ENCODE data around the gene IFT88.

DNA sequence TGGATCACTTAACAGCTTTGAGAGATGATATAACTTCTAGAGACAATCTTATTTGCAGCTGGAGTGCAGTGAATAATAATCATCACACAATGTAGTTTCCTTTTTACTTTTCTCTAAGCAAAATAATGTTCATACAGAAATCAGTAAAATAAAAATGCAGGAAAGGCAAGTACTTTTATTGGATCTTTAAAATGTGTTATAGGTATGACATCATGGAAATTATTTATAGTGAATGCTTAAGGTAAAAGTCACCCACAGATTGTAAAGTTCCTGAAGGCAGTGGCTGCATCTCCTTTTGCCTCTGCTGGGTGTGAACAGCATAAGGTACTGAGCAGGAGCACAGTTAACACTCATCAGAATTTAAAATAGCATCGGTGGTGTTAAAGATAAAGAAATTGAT is 119.2 kb downstream of the IFT88 start:
- TF ChIP-seq CTCF (conservative IDR thresholded peaks at IDR 0.05) (no peak), ZFX (IDR thresholded peaks at IDR 0.05) (no peak)

Data from C4-2B (cell line).